SK-N-SH treated with all-trans-retinoic acid at 6 μM for 48 hours (cell line): ENCODE results near the gene TNFAIP8.

Experiments used
- ATAC-seq: fragments of 200-7000 bp; cut with Tn5 transposase; 3 replicates; pipeline ENCODE4 v1.9.1; 2020; ENCODE audit warnings: mild to moderate bottlenecking, moderate library complexity
- ARNTL ChIP-seq: fragments of 450-650 bp; formaldehyde crosslinking; IDR thresholded peaks from 2 replicates; pipeline ENCODE4 v1.5.0; 2020; ENCODE audit warnings: low read depth, mild to moderate bottlenecking, moderate library complexity, borderline replicate concordance
- BACH2 ChIP-seq: fragments of 250-450 bp; sonication (Bioruptor Pico); IDR thresholded peaks from 2 replicates; pipeline ENCODE4 v1.9.0; 2021; ENCODE audit warnings: mild to moderate bottlenecking, borderline replicate concordance
- CSDC2 ChIP-seq: fragments of 250-450 bp; sonication (Bioruptor Pico); IDR thresholded peaks from 2 replicates; pipeline ENCODE4 v1.5.0; 2020; ENCODE audit warnings: mild to moderate bottlenecking, moderate library complexity
- CSRNP3 ChIP-seq: fragments of 250-450 bp; sonication (Bioruptor Pico); IDR thresholded peaks from 2 replicates; pipeline ENCODE4 v1.5.1; 2021; ENCODE audit warnings: mild to moderate bottlenecking, moderate library complexity
- ESRRG ChIP-seq: fragments of 250-450 bp; sonication (Bioruptor Pico); IDR thresholded peaks from 2 replicates; pipeline ENCODE4 v1.6.1; 2021; ENCODE audit warnings: mild to moderate bottlenecking
- GLIS3 ChIP-seq: fragments of 250-450 bp; sonication (Bioruptor Pico); IDR thresholded peaks from 2 replicates; pipeline ENCODE4 v1.5.0; 2020; ENCODE audit warnings: mild to moderate bottlenecking, moderate library complexity
- ISL1 ChIP-seq: fragments of 250-450 bp; sonication (Bioruptor Pico); IDR thresholded peaks from 2 replicates; pipeline ENCODE4 v2.1.2; 2022; ENCODE audit warnings: mild to moderate bottlenecking, moderate library complexity
- OSR1 ChIP-seq: fragments of 250-450 bp; sonication (Bioruptor Pico); IDR thresholded peaks from 2 replicates; pipeline ENCODE4 v1.8.0; 2022; ENCODE audit warnings: moderate library complexity, mild to moderate bottlenecking, inconsistent platforms
- PATZ1 ChIP-seq: fragments of 250-450 bp; sonication (Bioruptor Pico); IDR thresholded peaks from 2 replicates; pipeline ENCODE4 v1.8.0; 2020; ENCODE audit warnings: mild to moderate bottlenecking, moderate library complexity, borderline replicate concordance
- PPARA ChIP-seq: fragments of 250-450 bp; sonication (Bioruptor Pico); IDR thresholded peaks from 2 replicates; pipeline ENCODE4 v1.5.0; 2020; ENCODE audit warnings: mild to moderate bottlenecking, borderline replicate concordance
- RARB ChIP-seq: fragments of 250-450 bp; sonication (Bioruptor Pico); IDR thresholded peaks from 2 replicates; pipeline ENCODE4 v1.8.0; 2021; ENCODE audit warnings: mild to moderate bottlenecking, moderate library complexity
- SNAI2 ChIP-seq: fragments of 250-450 bp; sonication (Bioruptor Pico); IDR thresholded peaks from 2 replicates; pipeline ENCODE4 v1.5.0; 2020; ENCODE audit warnings: mild to moderate bottlenecking, moderate library complexity
- TCF4 ChIP-seq: fragments of 250-450 bp; sonication (Bioruptor Pico); IDR thresholded peaks from 2 replicates; pipeline ENCODE4 v1.8.0; 2021; ENCODE audit warnings: mild to moderate bottlenecking, moderate library complexity, borderline replicate concordance
- TOX ChIP-seq: fragments of 250-450 bp; sonication (Bioruptor Pico); IDR thresholded peaks from 2 replicates; pipeline ENCODE4 v1.8.0; 2021; ENCODE audit warnings: mild to moderate bottlenecking, moderate library complexity, borderline replicate concordance
- ZFP3 ChIP-seq: fragments of 250-450 bp; sonication (Bioruptor Pico); IDR thresholded peaks from 2 replicates; pipeline ENCODE4 v1.5.0; 2020; ENCODE audit warnings: mild to moderate bottlenecking, moderate library complexity
- ZNF565 ChIP-seq: fragments of 450-650 bp; formaldehyde crosslinking; conservative IDR thresholded peaks from 2 replicates; pipeline ENCODE4 v1.5.0; 2020; ENCODE audit warnings: low read depth, mild to moderate bottlenecking, moderate library complexity
- ZNF70 ChIP-seq: fragments of 450-650 bp; formaldehyde crosslinking; IDR thresholded peaks from 2 replicates; pipeline ENCODE4 v1.5.0; 2020; ENCODE audit warnings: mild to moderate bottlenecking, moderate library complexity
- ZNF8 ChIP-seq: fragments of 450-650 bp; formaldehyde crosslinking; IDR thresholded peaks from 2 replicates; pipeline ENCODE4 v1.5.0; 2020; ENCODE audit warnings: mild to moderate bottlenecking, moderate library complexity
- TF ChIP-seq, protein P1 (sequence below): fragments of 250-450 bp; sonication (Bioruptor Pico); IDR thresholded peaks from 2 replicates; pipeline ENCODE4 v1.8.0; 2021; ENCODE audit warnings: low read depth, mild to moderate bottlenecking, moderate library complexity, borderline replicate concordance
- TF ChIP-seq, protein P2 (sequence below): fragments of 250-450 bp; sonication (Bioruptor Pico); IDR thresholded peaks from 2 replicates; pipeline ENCODE4 v1.5.0; 2020; ENCODE audit warnings: mild to moderate bottlenecking, moderate library complexity

Gene TNFAIP8

GRCh38 chr5:119374901-119375300 lies 19.1 kb downstream of the TNFAIP8 start (continued):
- TF ChIP-seq TOX (CRISPR knock-in tag), result no peak
- TF ChIP-seq BACH2 (CRISPR knock-in tag), result no peak

- TF ChIP-seq GLIS3 (CRISPR knock-in tag) (no peak), ZNF565 (CRISPR knock-in tag) (no peak), ISL1 (CRISPR knock-in tag) (no peak), TCF4 (CRISPR knock-in tag) (no peak), ZFP3 (no peak), ESRRG (CRISPR knock-in tag) (no peak), OSR1 (CRISPR knock-in tag) (no peak), PPARA (no peak), ZNF70 (CRISPR knock-in tag) (no peak)
- TF ChIP-seq, protein P1, sequence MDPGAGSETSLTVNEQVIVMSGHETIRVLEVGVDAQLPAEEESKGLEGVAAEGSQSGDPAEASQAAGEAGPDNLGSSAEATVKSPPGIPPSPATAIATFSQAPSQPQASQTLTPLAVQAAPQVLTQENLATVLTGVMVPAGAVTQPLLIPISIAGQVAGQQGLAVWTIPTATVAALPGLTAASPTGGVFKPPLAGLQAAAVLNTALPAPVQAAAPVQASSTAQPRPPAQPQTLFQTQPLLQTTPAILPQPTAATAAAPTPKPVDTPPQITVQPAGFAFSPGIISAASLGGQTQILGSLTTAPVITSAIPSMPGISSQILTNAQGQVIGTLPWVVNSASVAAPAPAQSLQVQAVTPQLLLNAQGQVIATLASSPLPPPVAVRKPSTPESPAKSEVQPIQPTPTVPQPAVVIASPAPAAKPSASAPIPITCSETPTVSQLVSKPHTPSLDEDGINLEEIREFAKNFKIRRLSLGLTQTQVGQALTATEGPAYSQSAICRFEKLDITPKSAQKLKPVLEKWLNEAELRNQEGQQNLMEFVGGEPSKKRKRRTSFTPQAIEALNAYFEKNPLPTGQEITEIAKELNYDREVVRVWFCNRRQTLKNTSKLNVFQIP, result no peak
- TF ChIP-seq, all 23 proteins: peak for 0
- no peak for ATAC-seq
Observed at GRCh38 chr5:119377066-119377465, 21.2 kb downstream of the TNFAIP8 start.

DNA sequence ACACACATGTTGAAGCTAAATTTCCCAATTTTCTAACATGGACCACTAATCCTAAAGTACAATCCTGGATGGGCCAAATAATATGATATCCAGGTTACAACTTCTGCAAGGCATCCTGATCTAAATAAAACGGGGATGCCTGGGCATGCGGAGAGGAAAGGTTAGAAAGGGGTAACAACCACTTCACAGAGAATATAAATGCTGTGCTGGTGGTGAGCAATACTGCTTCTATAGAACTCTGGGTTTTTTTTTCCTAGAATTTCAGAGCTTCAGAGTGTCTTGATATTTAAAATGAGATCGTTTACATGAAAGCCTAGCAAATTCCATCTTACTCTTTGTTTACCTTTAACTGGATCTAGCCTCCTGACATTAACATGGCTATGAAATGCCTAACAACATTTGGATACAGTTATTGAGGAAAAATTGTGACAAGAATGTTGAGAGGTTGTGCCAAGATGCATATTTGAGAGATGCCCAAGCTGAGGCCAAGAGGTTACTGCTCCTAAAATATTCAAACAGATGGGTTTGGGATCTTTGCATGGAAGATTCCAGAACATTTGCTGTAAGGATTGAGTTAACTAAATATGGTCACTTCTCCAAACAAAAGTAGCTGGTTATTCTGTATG lies 22.4 kb downstream of the TNFAIP8 start:
- TF ChIP-seq ZNF70 (CRISPR knock-in tag) (no peak), ISL1 (CRISPR knock-in tag) (no peak), BACH2 (CRISPR knock-in tag) (no peak), TOX (CRISPR knock-in tag) (no peak), ZNF8 (no peak), CSRNP3 (no peak), PPARA (no peak), RARB (CRISPR knock-in tag) (no peak), ARNTL (CRISPR knock-in tag) (no peak), ZFP3 (no peak), ZNF565 (CRISPR knock-in tag) (no peak), ESRRG (CRISPR knock-in tag) (no peak), PATZ1 (no peak), SNAI2 (CRISPR knock-in tag) (no peak), GLIS3 (CRISPR knock-in tag) (no peak), CSDC2 (CRISPR knock-in tag) (no peak)
- TF ChIP-seq, protein P1, result no peak
- TF ChIP-seq, protein P2, sequence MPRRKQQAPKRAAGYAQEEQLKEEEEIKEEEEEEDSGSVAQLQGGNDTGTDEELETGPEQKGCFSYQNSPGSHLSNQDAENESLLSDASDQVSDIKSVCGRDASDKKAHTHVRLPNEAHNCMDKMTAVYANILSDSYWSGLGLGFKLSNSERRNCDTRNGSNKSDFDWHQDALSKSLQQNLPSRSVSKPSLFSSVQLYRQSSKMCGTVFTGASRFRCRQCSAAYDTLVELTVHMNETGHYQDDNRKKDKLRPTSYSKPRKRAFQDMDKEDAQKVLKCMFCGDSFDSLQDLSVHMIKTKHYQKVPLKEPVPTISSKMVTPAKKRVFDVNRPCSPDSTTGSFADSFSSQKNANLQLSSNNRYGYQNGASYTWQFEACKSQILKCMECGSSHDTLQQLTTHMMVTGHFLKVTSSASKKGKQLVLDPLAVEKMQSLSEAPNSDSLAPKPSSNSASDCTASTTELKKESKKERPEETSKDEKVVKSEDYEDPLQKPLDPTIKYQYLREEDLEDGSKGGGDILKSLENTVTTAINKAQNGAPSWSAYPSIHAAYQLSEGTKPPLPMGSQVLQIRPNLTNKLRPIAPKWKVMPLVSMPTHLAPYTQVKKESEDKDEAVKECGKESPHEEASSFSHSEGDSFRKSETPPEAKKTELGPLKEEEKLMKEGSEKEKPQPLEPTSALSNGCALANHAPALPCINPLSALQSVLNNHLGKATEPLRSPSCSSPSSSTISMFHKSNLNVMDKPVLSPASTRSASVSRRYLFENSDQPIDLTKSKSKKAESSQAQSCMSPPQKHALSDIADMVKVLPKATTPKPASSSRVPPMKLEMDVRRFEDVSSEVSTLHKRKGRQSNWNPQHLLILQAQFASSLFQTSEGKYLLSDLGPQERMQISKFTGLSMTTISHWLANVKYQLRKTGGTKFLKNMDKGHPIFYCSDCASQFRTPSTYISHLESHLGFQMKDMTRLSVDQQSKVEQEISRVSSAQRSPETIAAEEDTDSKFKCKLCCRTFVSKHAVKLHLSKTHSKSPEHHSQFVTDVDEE (CRISPR knock-in tag), result no peak

More for the DNA sequence above, 22.4 kb downstream of the TNFAIP8 start:
- peak; percentile 54 for ATAC-seq
